ENCODE data around the gene SYPL2.
"Not testable (repeated sequence)": the region's sequence is repeated elsewhere in the genome, so short reads cannot be mapped to it uniquely, and the experiment has no call there.

Gene SYPL2

DNA sequence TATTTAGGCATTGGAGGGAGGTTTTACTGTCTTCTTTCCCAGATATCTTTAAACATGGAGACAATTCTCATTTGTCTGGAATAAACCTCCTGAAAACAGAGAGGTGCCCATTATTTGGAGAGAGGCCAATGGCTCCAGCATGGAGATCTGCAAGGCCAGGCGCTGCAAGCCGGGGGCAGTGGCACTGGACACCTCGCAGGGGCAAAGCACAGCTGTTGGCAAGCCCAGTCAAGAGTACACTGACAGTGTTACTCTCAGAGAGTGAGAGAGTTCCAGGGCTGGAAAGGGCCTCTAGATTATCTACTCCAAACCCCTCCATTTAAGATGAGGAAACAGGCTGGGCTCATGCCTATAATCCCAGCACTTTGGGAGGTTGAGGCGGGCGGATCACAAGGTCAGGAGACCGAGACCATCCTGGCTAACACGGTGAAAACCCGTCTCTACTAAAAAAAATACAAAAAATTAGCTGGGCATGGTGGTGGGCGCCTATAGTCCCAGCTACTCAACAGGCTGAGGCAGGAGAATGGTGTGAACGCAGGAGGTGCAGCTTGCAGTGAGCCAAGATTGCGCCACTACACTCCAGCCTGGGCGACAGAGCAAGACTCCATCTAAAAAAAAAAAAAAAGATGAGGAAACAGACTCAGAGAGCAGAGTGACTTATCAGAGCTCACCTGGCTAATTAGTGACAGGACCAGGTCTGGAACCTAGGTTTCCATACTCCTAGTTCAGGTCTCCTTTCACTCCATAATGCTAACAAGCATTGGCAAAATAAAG lies 7.1 kb downstream of the SYPL2 start:
- not testable (repeated sequence) for DNase-seq

DNA sequence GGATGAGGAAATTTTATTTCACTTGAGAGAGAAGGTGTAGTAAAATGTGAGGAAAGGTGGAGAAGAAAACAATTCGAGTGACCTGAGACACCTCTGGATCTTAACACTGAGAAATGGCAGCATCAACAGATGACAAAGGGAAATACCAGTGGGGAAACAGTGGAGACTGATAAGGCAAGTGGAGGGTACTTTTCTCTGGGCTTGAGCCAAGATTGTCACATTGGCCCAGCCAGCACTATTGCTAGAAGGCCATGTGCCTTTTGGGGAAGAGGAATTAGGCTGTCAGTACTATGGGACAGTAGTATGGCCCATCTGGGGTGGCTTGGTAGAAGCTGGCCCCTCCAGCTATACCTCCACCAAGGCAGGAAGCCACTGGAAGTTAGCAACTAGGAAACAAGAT lies 8.4 kb downstream of the SYPL2 start:
- no peak for DNase-seq

DNA sequence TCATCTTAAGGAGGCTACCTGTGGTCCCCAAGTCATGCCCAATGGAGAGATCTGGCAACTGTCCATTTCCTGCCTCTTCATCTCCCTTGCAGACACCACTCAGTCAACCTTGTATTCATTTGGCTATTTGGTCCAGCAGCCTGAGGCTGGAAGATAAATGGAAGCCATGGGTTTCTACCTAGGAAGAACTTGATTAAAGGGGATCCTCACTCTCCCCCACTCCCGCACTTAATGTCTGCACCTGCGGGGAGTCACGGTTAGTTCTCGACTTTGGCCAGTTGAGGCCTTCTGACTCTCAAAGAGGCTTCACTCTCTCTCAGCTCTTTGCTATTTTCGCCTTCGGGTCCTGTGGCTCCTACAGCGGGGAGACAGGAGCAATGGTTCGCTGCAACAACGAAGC lies 8.9 kb downstream of the SYPL2 start:
- DNase-seq: no peak

DNA sequence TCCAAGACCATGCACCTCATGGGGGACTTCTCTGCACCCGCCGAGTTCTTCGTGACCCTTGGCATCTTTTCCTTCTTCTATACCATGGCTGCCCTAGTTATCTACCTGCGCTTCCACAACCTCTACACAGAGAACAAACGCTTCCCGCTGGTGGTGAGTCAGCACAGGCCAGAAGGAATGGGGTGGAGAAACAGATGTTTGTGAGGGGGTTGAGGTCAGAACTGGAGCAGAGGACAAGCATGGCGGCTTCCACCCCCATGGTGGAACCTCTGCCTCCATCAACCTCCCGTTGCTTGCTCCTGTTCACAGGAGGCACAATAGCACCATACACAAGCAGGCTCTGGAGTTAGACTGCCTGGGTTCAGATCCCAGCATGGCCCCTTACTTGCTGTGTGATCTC lies 10.5 kb downstream of the SYPL2 start:
- no peak for DNase-seq

- no peak for DNase-seq
Measured at GRCh38 chr1:109477821-109478220, 11.5 kb downstream of the SYPL2 start.

DNA sequence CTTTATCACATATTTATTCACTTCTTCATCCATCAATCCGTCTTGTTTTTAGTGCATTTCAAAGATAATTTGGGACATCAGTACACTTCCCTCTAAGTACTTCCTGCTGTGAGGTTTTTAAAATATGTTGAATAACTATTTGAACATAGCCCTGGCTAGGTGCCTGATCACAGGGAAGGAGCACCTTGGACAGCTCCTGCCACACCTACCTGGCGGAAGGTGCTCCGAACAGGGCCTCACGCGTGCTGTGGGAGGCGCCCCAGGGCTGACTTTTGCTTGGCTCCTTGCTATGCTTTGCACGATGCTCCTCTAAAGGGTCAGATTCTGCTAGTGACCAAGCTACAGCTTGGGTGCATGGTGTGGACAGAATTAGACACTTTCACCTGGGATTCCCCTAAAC lies 12.5 kb downstream of the SYPL2 start:
- no peak for DNase-seq

DNA sequence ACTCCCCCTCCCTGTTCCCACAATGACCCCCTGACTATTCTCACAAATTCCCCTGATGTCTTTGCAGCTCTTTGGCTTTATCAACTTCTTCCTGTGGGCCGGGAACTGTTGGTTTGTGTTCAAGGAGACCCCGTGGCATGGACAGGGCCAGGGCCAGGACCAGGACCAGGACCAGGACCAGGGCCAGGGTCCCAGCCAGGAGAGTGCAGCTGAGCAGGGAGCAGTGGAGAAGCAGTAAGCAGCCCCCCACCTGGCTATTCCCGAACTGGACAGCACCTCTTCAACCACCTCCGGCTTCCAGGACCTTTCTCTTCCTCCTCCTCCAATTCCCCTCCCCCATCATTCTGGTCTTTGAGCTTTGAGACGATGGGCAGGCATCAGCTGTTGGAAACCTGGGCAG lies 13.0 kb downstream of the SYPL2 start:
- DNase-seq: no peak

GRCh38 chr1:109479901-109480300 lies 13.6 kb downstream of the SYPL2 start:
- DNase-seq: no peak

DNA sequence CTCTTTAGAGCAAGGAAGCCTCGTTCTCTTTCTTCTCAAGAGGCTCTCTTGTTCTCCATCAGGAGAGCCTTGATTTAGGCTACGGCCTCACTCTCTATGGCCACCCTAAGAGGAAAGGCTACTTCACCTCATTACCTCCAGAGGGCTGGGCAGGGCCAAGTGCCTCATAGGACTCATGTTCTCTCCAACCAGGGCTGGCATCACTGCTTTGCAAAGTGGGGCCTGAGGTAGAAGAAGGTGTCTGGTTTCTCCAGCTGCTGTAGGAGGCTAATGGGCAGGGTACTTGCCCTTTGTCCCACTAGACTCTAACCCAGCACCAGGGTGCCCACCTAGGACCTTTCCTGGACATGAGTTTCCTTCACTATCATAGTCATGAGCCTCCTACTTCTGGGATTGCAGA lies 15.3 kb downstream of the SYPL2 start:
- no peak for DNase-seq

GRCh38 chr1:109482242-109482641 lies 15.9 kb downstream of the SYPL2 start:
- no peak for DNase-seq

DNA sequence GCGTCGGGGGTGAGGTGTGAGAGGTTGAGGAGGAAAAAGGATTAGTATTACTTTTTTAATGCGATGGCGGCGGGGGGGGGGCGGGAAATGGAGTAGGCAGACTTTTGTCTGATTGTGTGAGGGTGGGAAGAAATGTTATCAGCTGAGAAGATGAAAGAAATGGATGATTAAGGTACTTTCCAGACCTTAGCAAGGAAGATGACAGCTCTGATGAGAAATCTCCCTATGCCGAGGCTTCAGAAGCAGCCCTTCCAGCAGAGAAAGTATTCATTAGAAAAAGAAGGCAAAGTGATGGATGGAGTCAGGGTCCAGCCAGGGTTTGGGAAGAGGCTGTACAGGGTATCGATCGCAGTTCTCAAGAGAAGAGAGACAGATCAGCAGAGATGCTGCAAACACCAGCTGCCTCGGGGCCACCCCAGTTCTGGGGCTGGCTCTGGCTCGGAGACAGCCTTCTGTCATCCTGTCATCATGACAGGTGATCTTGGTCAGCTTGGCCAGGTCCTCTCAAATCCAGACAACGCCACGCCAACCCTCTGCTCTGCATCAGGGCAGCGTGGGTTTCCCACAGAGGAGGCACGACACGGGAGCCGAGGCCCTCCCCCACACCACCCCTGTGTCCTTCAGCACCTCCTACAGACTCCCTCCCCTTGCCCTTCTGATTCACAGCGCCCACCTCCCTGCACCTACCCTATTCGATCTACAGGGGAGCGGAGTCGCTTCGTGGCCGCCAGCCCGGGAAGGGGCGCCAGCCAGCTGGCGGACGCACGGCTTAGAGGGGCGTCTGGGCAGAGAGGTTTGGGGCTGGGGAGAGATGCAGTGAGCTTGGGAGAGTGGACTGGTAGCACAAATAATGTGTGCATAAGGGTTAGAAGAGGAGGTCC lies 16.7 kb downstream of the SYPL2 start:
- peak in 1 of 2 experiments; percentile 38 for DNase-seq

GRCh38 chr1:109483672-109484518 lies 17.5 kb downstream of the SYPL2 start, which contains the start of gene ATXN7L2:
TSS of gene ATXN7L2 (plus strand) at chr1:109483905. CDS start at chr1:109483954, 49 bp downstream.
- peak; percentile 79 to 82 for DNase-seq

DNA sequence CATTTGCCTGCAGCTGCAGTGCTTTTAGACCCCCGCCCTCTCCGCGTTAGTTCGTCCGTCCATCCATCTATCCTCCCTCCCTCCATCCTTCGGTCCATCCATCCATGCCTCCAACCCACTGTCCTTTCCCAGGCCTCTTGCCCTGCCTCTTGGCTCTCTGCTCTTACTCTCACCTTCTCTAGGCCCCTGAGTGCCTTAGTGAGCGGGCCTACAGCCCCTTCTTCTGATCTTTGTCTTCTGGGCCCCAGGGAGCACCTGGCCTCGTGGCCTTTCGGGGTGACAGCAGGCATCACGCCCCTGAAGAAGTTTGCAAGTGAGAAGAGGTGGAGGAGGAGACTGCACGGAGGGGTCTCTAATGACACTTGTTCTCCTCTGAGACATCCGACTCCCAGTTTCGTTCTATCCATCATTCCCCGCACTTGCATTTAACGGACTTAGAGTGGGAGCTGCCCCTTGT lies 18.2 kb downstream of the SYPL2 start:
- no peak for DNase-seq

GRCh38 chr1:109485001-109485400 lies 18.7 kb downstream of the SYPL2 start:
- no peak for DNase-seq

DNA sequence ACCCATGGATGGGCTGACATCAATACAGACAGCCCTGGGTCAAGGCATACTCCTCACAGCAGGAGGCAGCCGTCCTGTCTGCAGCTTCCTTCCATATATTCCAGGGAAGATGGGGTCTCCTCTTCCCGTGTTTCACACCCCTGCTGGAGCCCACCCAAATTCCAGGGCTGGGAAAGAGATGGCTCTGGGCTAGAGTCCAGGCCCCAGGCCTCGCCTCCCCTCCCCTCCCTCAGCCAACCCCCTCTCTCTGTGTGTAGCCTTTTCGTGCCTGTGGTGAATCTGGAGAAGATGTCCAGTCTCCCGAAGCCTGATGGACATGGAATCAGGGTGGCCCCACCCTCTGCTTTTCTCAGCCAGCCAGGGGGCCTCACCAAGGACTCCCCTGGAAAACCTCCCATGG lies 20.9 kb downstream of the SYPL2 start:
- DNase-seq: no peak

DNA sequence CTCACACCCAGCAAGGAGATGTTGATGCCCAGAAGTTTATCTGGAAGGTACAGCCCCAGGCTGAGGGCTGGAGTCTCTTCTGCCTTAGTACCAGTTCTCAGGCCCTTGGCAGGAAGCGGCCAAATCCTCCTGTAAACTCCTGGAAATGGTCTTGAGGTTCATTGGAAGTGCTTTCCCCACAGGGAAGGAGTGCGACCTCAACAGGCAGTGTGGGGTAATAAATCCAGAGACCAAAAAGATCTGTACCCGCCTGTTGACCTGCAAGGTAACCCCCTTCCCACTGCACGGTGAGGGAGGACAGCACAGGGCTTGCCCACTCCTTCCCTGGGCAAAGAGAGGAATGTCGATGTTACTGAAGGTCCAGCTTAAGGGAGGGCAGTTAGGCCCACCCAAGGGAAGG lies 21.9 kb downstream of the SYPL2 start:
- DNase-seq: no peak

GRCh38 chr1:109488696-109489095 lies 22.4 kb downstream of the SYPL2 start:
- DNase-seq: no peak

- no peak for DNase-seq
Measured at GRCh38 chr1:109490029-109490933, 23.9 kb downstream of the SYPL2 start.

GRCh38 chr1:109490934-109491302 lies 24.6 kb downstream of the SYPL2 start:
- no peak for DNase-seq

DNA sequence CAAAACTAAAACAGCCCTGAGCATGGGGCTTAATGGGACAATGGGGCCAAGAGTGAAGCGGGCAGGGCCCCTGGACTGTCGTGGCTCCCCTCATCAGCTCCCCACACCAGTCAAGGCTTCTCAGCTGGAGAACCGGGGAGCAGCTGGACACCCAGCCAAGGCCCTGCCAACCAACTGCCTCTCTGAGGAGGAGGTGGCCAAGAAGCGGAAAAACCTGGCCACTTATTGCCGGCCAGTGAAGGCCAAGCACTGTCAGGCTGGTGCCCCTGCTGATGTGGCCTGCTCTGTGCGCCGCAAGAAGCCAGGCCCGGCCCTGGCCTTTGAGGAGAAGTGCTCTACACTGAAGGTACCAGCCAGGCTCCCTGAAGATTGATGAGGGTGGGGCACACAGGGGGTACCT lies 25.0 kb downstream of the SYPL2 start:
- DNase-seq: no peak

GRCh38 chr1:109492779-109493178 lies 26.4 kb downstream of the SYPL2 start:
- no peak for DNase-seq

DNA sequence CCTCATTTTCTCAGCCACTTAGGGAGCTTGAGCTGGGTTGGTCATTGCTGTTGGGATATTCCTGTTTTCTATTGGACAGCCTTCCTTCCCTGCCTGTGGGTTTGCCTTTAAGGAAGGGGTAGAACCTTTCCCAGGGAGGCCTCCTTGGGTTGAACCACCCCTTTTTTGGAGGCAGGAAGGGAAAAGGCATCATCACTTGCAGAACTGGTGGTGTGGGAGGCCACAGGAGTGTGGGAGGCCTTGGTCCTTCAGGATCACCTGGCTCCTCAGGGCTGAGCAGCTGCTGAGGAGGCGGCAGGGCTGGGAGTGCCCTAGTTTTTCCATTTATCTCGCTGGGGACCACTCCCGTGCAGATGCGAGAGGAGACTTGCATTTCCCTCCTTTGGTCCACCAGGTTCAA lies 26.9 kb downstream of the SYPL2 start:
- no peak for DNase-seq

All from NCI-H2081 (cell line).